Effector CD4-positive, alpha-beta T cell (primary cell): ENCODE results near the gene MNAT1.
"Not testable (repeated sequence)": the region's sequence is repeated elsewhere in the genome, so short reads cannot be mapped to it uniquely, and the experiment has no call there.

Source experiments
- DNase-seq: peaks from one replicate; pipeline ENCODE4 v3.0.0-alpha.2; 2020

MNAT1 gene

DNA sequence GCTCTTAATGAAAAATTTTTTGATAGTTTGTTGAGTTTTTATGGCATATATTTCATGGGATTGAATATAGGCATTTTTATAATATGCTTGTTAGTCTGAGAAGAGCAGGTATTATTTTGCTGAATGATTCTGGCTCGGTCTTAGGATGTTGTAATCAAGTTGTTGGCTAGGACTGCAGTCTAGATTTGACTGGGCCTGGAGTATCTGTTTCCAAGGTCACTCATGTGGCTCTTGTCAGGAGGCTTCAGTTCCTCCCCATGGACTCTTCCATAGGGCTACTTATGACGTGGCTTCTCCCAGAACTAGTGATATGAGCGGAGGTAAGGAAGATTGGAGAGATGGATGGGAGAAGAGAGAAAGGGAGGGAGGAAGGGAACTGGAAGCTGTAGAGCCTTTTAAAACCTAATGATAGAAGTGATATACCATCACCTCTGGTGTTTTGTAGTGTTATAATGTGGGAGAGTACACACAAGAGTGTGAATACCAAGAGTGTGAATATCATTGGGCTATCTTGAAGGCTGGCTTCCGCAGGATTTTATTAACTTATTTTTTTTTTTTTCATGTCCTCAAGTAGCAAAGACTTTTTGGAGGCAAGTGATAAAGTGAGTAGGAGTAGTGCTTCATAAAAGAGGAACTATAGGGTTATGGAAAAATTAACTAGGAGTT is 4.4 kb downstream of the MNAT1 start:
- DNase-seq: no peak

DNA sequence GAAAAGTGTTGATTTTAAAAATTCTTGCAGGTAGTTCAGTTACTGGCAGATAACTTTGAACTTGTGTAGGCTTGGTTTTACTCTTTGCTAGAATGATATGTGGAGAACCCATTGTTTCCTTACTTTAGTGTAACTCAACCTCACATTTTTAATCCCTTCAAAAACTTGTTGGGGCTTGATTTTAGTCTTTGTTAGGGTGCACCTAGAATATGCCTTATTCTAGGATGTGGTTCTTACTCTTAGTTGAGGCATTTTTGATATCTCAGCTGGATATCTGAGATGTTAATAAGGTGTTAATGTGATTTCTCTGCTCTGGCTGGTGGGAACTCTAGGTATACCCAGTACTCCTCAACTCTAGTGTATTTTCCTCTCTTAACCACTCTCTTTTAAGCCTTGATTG is 10.0 kb downstream of the MNAT1 start:
- DNase-seq: no peak

DNA sequence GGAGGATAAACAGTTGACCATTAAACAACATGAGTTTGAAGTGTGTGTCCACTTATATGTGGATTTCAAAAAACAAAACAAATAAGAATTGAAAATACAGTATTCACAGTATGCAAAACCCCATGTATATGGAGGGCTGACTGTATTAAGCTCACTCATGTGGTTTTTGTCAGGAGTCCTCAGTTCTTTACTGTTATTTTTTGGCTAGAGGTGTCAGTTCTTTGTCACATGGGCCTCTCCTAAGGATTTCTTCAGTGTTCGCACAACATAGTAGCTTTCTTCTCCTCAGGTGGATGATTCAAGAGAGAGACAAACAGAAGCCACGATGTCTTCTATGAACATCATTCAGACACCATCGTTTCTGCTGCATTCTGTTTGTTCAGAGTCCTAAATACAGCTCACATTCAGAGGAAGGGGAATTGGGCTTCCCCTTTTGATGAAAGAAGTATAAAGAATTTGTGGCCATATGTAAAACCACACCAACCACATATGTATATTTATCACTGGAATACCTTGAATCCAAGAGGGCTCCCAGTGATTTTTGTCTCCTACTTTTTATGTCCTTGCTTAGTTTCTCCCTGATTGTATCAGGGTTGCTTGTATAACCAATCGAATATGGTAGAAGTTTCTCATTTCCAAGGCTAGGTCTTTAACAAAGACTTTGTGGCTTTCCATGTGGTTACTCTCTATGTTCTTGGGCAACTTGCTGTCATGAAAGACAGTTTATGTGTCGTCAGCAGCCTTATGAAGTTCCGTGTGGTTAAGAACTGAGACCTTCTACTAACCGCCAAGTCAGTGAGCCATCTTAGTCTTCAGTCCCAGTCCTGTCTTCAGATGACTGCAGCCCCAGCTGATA is 18.9 kb downstream of the MNAT1 start:
- DNase-seq: peak; percentile 18

DNA sequence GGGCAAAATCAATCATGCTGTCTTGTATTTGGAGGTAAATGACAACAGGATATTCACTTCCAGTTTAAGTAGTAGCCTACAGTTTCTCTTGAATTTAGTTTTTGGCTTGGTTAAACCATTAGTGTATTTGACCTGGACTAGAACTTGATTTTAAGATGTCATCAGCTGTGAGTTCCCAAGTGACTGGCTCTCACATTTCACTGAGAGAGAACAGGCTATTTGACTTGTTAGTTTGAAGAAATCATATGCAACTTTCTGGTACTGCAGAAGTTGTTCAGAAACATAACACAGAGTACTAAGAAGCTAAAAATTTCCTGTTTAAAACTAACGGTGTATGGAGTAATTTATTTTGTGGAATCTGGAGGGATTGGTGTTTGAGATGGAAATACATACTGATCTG is 22.3 kb downstream of the MNAT1 start:
- DNase-seq: no peak

DNA sequence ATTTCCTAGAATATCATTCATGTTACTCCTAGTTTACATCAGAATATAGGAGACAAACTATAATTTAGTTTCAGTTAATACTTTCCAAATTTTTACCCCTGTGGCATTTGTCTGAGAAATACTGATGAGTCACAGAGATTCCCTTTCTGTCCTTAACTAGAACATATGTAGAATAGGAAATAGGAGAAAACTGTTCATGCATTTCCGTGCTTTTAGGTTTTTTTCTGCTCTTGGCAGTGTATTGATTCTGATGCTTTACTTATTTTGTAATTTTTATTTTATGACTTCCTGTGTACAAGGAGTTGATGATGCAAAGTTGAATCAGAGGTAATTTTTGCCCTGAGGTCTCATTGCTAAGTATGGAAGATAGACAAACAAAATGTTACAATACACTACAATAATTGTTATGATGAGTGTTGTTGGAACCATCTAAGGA is 23.0 kb downstream of the MNAT1 start:
- no peak for DNase-seq

- DNase-seq: no peak
Observed at GRCh38 chr14:60758885-60759284, 24.3 kb downstream of the MNAT1 start.

DNA sequence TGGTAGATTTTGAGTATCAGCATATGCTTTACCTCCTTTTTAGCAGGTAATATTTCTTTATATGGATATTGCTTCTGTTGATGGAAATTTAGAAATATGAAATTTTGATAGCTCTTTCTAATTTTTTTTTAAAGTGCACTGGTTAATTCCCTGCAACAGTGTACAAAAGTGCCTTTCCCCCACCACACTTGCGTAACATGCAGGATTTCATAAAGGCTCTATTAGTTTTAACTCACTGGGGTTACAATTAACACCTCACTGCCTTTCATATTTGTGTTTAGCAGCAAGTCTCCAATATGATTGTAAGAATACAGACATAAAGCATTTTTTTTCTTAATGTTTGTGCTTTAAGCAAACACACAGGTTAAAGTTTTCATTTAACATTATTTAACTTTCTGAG is 25.6 kb downstream of the MNAT1 start:
- no peak for DNase-seq

GRCh38 chr14:60760644-60761364 is 26.2 kb downstream of the MNAT1 start:
- no peak for DNase-seq

DNA sequence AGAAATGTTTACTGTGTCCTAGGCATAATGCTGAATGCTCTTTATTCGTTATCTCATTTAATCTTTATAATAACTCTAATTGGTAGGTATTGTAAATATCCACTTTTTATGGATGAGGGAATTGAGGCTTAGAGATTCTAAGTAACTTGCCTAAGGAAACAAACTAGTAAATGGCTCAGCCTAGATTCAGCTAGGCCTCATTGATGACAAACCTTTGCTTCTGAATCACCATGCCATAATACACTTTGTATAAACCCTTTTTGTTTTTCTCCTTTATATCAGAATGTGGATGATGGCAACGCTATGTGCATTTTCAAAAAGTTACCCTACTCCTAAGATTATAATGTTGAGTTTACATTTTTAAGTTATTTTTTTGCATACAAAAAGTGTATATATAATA is 34.0 kb downstream of the MNAT1 start:
- no peak for DNase-seq

DNA sequence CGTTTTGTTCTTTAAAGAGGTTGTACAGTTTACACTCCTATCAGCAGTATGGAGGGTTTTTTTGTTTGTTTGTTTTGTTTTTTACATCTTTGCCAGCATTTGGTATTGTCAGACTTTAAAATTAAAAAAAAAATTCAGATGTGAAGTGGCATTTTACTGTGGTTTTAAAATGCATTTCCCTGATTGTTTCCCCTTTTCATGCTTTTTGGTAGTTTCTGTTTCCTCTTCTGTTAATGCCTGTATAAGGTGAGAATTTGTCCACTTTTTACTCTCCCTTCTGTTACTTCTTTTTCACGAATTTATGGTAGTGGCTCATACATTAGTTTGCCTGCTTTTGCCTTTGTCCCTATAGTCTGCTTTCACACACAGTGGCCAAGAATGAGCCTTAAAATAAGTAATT is 36.6 kb downstream of the MNAT1 start:
- no peak for DNase-seq

DNA sequence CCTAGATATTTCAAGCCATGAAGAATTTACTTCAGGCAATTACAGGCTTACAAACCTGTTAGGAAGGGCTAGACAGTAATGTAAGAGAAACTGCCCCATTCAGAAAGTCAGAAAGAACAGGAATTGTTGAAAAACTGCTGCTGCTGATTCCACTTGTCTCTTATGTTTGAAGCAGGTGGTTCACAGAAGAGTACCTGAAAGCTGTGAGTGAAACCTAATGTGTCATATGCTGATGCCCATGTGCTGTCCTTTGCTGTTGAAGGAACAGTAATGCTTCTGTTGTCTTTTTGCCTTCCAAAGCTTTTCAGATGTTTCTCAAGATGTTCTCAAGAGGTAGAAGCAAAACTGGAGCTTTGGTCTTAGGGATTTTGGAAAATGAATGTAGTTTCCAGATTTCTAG is 39.0 kb downstream of the MNAT1 start:
- no peak for DNase-seq

DNA sequence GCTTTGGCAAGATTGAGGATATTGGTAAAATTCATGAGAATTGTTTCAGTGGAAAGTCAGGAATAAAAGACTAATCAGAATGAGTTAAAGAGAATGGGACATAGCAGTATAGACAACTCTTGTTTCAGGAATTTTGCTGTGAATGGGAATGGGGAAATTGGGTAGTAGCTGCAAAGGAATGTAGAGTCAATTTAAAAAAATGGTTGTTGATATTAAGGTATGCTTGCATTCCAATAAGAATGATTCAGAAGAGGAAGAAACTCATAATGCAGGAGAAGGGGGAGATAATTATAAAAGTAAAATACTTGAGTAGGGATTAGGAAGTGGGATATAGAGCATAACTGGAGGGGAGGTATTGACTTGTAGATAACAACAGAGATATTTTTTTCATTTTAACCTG is 40.7 kb downstream of the MNAT1 start:
- no peak for DNase-seq

- no peak for DNase-seq
Observed at GRCh38 chr14:60777856-60778578, 43.5 kb downstream of the MNAT1 start.

DNA sequence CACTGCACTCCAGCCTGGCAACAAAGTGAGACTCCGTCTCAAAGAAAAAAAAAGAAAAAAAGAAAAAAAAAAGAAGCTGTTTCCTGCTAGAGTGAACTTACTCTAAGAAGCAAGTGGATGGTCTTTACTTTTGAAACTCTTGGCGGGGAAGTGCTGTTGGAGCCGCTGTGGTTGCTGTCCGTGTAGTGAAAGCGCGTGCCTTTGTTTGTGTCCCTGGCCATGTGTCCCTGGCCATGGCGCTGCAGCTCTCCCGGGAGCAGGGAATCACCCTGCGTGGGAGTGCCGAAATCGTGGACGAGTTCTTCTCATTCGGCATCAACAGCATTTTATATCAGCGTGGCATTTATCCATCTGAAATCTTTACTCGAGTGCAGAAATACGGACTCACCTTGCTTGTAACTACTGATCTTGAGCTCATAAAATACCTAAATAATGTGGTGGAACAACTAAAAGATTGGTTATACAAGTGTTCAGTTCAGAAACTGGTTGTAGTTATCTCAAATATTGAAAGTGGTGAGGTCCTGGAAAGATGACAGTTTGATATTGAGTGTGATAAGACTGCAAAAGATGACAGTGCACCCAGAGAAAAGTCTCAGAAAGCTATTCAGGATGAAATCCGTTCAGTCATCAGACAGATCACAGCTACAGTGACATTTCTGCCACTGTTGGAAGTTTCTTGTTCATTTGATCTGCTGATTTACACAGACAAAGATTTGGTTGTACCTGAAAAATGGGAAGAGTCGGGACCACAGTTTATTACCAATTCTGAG is 45.4 kb downstream of the MNAT1 start:
- not testable (repeated sequence) for DNase-seq

GRCh38 chr14:60780558-60780957 is 46.0 kb downstream of the MNAT1 start:
- not testable (repeated sequence) for DNase-seq

- no peak for DNase-seq
Observed at GRCh38 chr14:60786905-60787304, 52.3 kb downstream of the MNAT1 start.

DNA sequence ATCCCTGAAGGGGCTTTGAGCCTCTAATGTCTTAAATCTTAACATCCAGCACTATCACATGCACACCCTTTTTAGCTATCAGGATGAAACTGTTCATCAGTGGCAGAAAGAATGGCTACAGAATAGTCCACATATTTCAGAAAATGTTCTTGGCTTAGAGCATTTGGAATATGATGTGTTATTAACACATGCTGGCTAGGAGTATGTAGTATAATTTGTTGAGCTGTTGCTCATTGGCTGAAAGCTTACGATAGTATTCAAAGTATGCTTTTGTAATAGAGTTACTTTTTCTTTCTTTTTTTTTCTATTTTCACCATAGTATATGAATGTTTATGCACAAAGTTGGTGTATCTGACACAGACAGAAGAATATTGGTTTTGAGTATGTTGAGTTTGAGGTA is 55.1 kb downstream of the MNAT1 start:
- DNase-seq: no peak

GRCh38 chr14:60790850-60791249 is 56.3 kb downstream of the MNAT1 start:
- DNase-seq: no peak

GRCh38 chr14:60796434-60796833 is 61.9 kb downstream of the MNAT1 start:
- DNase-seq: no peak

- no peak for DNase-seq
Observed at GRCh38 chr14:60800409-60800808, 65.8 kb downstream of the MNAT1 start.

GRCh38 chr14:60803871-60804270 is 69.3 kb downstream of the MNAT1 start:
- no peak for DNase-seq

- no peak for DNase-seq
Observed at GRCh38 chr14:60805841-60806430, 71.4 kb downstream of the MNAT1 start.
